Liver (tissue), 3 donors: ENCODE measurements around the gene FRMPD1.

Experiments
- ATF3 ChIP-seq: IDR thresholded peaks from 2 replicates; pipeline ENCODE4 v1.6.1; 2016; ENCODE audit warnings: antibody characterized with exemption
- CTCF ChIP-seq: fragments of 150-350 bp; IDR thresholded peaks from 2 replicates; pipeline ENCODE4 v1.5.1; 2017; ENCODE audit warnings: improper control_type of control experiment, low read depth, low read length; ENCODE audit not compliant: missing input control
- FOXA1 ChIP-seq: IDR thresholded peaks from 2 replicates; pipeline ENCODE4 v1.6.1; 2016; ENCODE audit warnings: antibody characterized with exemption
- GABPA ChIP-seq, 2 donors: IDR thresholded peaks in 1 of 2; conservative IDR thresholded peaks in 1 of 2; 2 replicates each; pipeline ENCODE4 v1.6.1; 2016; ENCODE audit warnings: antibody characterized with exemption in 2 of 2, mild to moderate bottlenecking in 1 of 2, moderate library complexity in 1 of 2
- MAX ChIP-seq: IDR thresholded peaks from 2 replicates; pipeline ENCODE4 v1.6.1; 2016; ENCODE audit warnings: antibody characterized with exemption
- REST ChIP-seq: IDR thresholded peaks from 2 replicates; pipeline ENCODE4 v1.6.1; 2016; ENCODE audit warnings: antibody characterized with exemption, mild to moderate bottlenecking
- YY1 ChIP-seq: IDR thresholded peaks from 2 replicates; pipeline ENCODE4 v1.6.1; 2016; ENCODE audit warnings: antibody characterized with exemption, mild to moderate bottlenecking
- ZBTB33 ChIP-seq: IDR thresholded peaks from 2 replicates; pipeline ENCODE4 v1.6.1; 2016; ENCODE audit warnings: antibody characterized with exemption
- donor health status: healthy.
- donor health status: healthy.

DNA sequence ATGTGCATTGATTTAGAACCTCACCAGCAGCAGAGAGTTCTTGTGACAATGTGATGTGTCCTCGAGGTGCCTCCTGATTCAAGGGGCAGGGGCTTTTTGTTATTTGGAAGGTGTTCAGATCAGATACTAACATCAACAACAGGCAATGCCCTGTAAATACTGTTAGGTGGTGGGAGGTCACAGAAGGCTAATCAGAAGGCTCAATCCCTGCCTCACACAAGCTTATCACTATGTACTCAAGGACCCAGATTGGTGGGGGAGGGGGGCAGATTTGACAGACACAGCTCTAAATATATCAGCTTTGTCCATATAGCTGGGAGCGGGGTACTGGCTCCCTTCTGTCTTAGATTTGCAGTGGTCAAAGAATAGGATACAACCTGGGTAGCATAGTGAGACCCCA, 2.6 kb downstream of the FRMPD1 start:
- no peak for TF ChIP-seq YY1
- TF ChIP-seq GABPA (IDR thresholded peaks at IDR 0.05 in 1 of 2, conservative IDR thresholded peaks at IDR 0.05 in 1 of 2), result no peak
- no peak for TF ChIP-seq ZBTB33
- TF ChIP-seq CTCF, result no peak
- no peak for TF ChIP-seq FOXA1
- TF ChIP-seq REST, result no peak
- TF ChIP-seq ATF3, result no peak
- no peak for TF ChIP-seq MAX
